SU-DHL-6 (cell line): ENCODE results near the gene STIM2.

Source experiments
- H2AFZ ChIP-seq: fragments of 200-600 bp; sonication (generic); 2 replicates; pipeline ENCODE4 v1.6.1; 2014; ENCODE audit warnings: low read depth, mild to moderate bottlenecking, moderate library complexity, mixed read lengths, antibody characterized with exemption, low read length; ENCODE audit not compliant: severe bottlenecking
- H3F3A ChIP-seq: fragments of 200-600 bp; shearing (Covaris generic); 2 replicates; pipeline ENCODE4 v1.6.0; 2016; ENCODE audit warnings: antibody characterized with exemption, mild to moderate bottlenecking; ENCODE audit not compliant: insufficient read depth
- H3K27ac ChIP-seq: fragments of 200-600 bp; sonication (generic); 2 replicates; pipeline ENCODE4 v1.5.1; 2016; ENCODE audit warnings: low read depth, mild to moderate bottlenecking, low read length, moderate library complexity, mixed read lengths
- H3K27me3 ChIP-seq: fragments of 200-600 bp; sonication (generic), shearing (Covaris generic); 2 replicates; pipeline ENCODE4 v1.6.0; 2014; ENCODE audit warnings: mild to moderate bottlenecking, low read length
- H3K36me3 ChIP-seq: fragments of 200-600 bp; sonication (generic); 2 replicates; pipeline ENCODE4 v1.6.1; 2014; ENCODE audit warnings: mild to moderate bottlenecking, low read length, mixed read lengths
- H3K4me2 ChIP-seq: fragments of 300-600, 200-600 bp; shearing (Covaris generic), sonication (generic); 2 replicates; pipeline ENCODE4 v1.6.0; 2014; ENCODE audit warnings: low read length, low read depth, mild to moderate bottlenecking; ENCODE audit not compliant: poor library complexity, severe bottlenecking
- H3K4me3 ChIP-seq: fragments of 200-600 bp; sonication (generic); 2 replicates; pipeline ENCODE4 v1.5.1; 2014; ENCODE audit warnings: antibody characterized with exemption, low read length, mild to moderate bottlenecking, mixed read lengths; ENCODE audit not compliant: insufficient read depth, poor library complexity, severe bottlenecking
- H3K79me2 ChIP-seq: fragments of 200-600 bp; sonication (generic); 2 replicates; pipeline ENCODE4 v1.6.1; 2014; ENCODE audit warnings: mild to moderate bottlenecking, low read length, moderate library complexity; ENCODE audit not compliant: insufficient read depth
- H3K9ac ChIP-seq: fragments of 200-600 bp; sonication (generic); 2 replicates; pipeline ENCODE4 v1.7.0; 2014; ENCODE audit warnings: mild to moderate bottlenecking, low read length
- H3K9me2 ChIP-seq: fragments of 200-600 bp; sonication (generic); replicated peaks from 2 replicates; pipeline ENCODE4 v1.6.1; 2014; ENCODE audit warnings: low read length; ENCODE audit not compliant: insufficient read depth
- H3K9me3 ChIP-seq: fragments of 200-600 bp; sonication (generic); 2 replicates; pipeline ENCODE4 v1.6.1; 2014; ENCODE audit warnings: low read length, mixed read lengths; ENCODE audit not compliant: insufficient read depth
- H4K20me1 ChIP-seq: fragments of 200-600 bp; sonication (generic); 2 replicates; pipeline ENCODE4 v1.6.1; 2014; ENCODE audit warnings: low read depth, mild to moderate bottlenecking, antibody characterized with exemption, low read length, moderate library complexity, mixed read lengths
- CTCF ChIP-seq: fragments of 200-600 bp; sonication (generic); IDR thresholded peaks from one replicate; pipeline ENCODE4 v1.5.1; 2017; ENCODE audit warnings: antibody characterized with exemption, mild to moderate bottlenecking, low read length, moderate library complexity; ENCODE audit not compliant: insufficient read depth, poor library complexity, severe bottlenecking
- EZH2phosphoT487 ChIP-seq: fragments of 200-600 bp; sonication (generic), shearing (Covaris generic); conservative IDR thresholded peaks from 2 replicates; pipeline ENCODE4 v1.6.1; 2018; ENCODE audit warnings: mild to moderate bottlenecking, antibody characterized with exemption, low read length, moderate library complexity, mixed read lengths

The STIM2 gene

DNA sequence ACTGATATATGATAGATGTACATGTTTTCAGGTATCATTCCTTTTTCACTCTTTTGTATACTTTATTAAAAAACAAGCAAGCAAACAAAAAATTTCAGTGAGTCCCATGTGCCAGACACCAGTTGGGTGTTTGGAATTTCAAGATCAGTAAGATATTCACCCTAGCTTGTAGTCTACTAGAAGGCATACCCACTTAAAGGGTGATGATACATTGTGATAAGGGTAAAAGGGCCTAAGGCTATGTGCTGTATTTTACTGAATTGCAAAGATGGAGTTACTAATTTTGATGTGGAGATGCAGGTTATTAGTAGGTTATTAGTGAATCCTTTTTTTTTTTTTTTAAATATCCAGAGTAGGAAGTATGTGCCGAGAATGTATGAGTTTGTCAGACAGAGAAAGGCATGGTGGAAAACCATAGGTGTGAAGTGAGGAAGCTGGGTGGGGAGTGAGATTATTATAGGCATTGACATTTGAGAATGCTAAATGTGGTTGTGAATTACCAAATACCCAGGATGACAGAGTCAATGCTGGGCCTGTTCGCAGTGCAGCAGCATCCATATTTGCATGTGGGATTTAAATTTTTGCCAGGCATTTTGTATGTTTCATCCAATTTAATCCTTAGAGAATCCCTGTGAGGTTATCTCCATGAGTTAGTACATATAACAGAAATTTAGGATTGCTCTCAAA lies 10.1 kb downstream of the STIM2 start:
- Histone ChIP-seq H3K36me3 (peaks cover 17% of the 10 kb centered on the region), H3K9me3 (no peaks in the 10 kb centered on the region), H3K4me2 (no peak overlapping the region), H3K27ac (no peak overlapping the region), H3K27me3 (no peaks in the 10 kb centered on the region), H3F3A (peaks cover 20% of the 10 kb centered on the region), H3K9me2 (no peaks in the 10 kb centered on the region), H2AFZ (no peak overlapping the region), H3K9ac (no peak overlapping the region), H3K4me3 (no peak overlapping the region), H3K79me2 (peaks cover 100% of the 10 kb centered on the region), H4K20me1 (peaks cover 69% of the 10 kb centered on the region)
- TF ChIP-seq EZH2phosphoT487 (no peak), CTCF (no peak)

DNA sequence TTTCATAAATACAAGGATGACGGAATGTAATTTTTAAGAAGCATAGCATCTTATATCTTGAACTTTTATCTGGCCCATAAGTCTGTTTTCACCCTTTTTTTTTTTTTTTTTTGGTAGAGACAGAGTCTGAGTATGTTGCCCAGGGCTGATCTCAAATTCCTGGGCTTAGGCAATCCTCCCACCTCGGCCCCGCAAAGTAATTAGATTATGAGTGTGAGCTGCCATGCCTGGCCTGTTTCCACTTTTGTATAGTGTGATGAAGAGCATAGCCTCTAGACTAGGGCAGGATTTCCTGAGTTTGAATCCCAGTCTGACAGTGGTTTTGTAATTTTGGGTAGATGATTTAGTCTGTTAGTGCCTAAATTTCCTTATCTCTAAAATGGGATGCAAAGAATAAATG lies 11.0 kb downstream of the STIM2 start:
- H3K4me2 ChIP-seq = no peak overlapping the region
- H3K36me3 ChIP-seq = peaks cover 20% of the 10 kb centered on the region
- no peaks in the 10 kb centered on the region for H3K27me3 ChIP-seq
- H3F3A ChIP-seq = peaks cover 22% of the 10 kb centered on the region
- H3K27ac ChIP-seq = no peak overlapping the region
- no peaks in the 10 kb centered on the region for H3K9me3 ChIP-seq
- peaks cover 60% of the 10 kb centered on the region for H4K20me1 ChIP-seq
- TF ChIP-seq EZH2phosphoT487 (no peak), CTCF (no peak)
- H3K79me2 ChIP-seq = peaks cover 100% of the 10 kb centered on the region
- no peak overlapping the region for H3K4me3 ChIP-seq
- H2AFZ ChIP-seq = no peak overlapping the region
- no peak overlapping the region for H3K9ac ChIP-seq
- no peaks in the 10 kb centered on the region for H3K9me2 ChIP-seq

DNA sequence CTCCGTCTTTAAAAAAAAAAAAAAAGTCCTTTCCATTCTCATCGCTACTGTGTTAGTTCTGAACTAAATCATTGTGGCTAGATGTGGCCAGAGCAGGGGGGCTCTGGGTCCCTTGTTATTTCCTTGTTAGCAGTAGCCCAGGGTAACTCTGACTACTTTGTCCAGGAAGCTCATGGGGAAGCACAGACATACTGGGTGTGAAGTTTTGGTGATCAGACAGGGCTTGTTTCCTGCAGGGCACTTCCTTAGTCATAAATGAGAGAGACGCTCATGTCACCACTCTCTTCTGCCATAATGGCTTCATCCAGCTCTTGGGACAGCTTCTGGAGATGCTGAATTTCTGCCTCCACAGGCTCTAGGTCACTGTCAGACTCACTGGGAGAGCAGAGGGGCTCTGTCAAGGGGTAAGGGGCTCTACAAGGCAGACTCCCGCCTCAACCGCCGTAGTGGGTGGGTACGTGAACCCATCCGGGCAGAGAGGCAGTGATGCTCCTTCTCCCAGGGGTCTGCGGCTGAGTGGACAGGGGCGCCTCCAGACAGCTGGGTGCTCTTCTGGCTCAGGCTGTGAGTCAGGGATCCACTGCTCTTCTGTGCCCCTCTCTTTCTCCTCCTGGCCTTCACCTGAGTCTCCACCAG lies 12.9 kb downstream of the STIM2 start:
- Histone ChIP-seq H3K27ac (no peak overlapping the region), H3K4me3 (no peak overlapping the region), H2AFZ (no peak overlapping the region), H4K20me1 (peaks cover 50% of the 10 kb centered on the region), H3K27me3 (no peaks in the 10 kb centered on the region), H3K4me2 (no peak overlapping the region), H3F3A (peaks cover 25% of the 10 kb centered on the region), H3K36me3 (peaks cover 38% of the 10 kb centered on the region), H3K9ac (no peak overlapping the region), H3K9me2 (no peaks in the 10 kb centered on the region), H3K9me3 (no peaks in the 10 kb centered on the region), H3K79me2 (peaks cover 100% of the 10 kb centered on the region)
- TF ChIP-seq EZH2phosphoT487 = no peak
- TF ChIP-seq CTCF = no peak
